ENCODE results near the gene TNFAIP8L2. TPM values are rescaled to one million over a fixed set of nuclear protein-coding genes. Genes with fewer than 3 reads are reported as not detected.

Gene TNFAIP8L2
- total and polyA plus RNA-seq, 2 donors: 30.0 to 32.8 TPM

DNA sequence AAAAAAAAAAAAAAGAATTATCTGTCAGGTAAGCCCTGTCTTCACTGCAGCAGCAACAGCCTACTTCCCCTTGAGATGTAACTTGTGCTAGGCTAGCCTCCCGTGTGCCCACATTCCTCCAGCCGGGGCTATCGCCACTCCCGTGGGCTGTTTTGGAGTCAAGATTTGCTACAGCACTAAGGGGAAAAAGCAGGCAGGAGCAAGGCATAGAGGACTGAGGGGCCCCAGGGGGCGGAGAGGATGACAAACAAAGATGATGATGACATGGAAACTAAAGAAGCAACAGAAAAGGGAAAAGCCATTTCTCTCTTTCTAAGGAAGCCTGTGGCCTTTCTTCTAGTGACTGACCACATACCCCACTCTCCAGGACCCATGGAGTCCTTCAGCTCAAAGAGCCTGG, 1.9 kb downstream of the TNFAIP8L2 start:
- H3K36me3 ChIP-seq (ENCODE audit: control insufficient read depth in 2 of 2, insufficient read depth in 2 of 2, low read length in 1 of 2): peaks cover 21 to 38% of the 10 kb centered on the region in 2 donors

DNA sequence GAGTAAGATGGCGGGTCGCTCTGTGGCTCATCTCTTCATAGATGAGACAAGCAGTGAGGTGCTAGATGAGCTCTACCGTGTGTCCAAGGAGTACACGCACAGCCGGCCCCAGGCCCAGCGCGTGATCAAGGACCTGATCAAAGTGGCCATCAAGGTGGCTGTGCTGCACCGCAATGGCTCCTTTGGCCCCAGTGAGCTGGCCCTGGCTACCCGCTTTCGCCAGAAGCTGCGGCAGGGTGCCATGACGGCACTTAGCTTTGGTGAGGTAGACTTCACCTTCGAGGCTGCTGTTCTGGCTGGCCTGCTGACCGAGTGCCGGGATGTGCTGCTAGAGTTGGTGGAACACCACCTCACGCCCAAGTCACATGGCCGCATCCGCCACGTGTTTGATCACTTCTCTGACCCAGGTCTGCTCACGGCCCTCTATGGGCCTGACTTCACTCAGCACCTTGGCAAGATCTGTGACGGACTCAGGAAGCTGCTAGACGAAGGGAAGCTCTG, 2.4 kb downstream of the TNFAIP8L2 start:
- DNase-seq (ENCODE audit: low read depth in 6 of 9, low spot score in 9 of 9): no peak

More for the DNA sequence above, 1.9 kb downstream of the TNFAIP8L2 start:
- H3K9me3 ChIP-seq (ENCODE audit: control insufficient read depth in 2 of 2, insufficient read depth in 1 of 2, low read length in 1 of 2): no peaks in the 10 kb centered on the region
- 51% methylated on average over 5 of the region's 5 CpGs for WGBS
- H3K27me3 ChIP-seq (ENCODE audit: control insufficient read depth in 2 of 2, insufficient read depth in 1 of 2, low read length in 1 of 2): no peaks in the 10 kb centered on the region
- peak overlapping the region; percentile 19 to 23 for H3K4me3 ChIP-seq (ENCODE audit: low read length in 2 of 2)
- peaks cover 19 to 46% of the 10 kb centered on the region in 2 donors for H3K4me1 ChIP-seq (ENCODE audit: control insufficient read depth in 2 of 2, insufficient read depth in 2 of 2, low read length in 2 of 2)
- peak in 1 of 9 donors; percentile 52 for DNase-seq (ENCODE audit: low read depth in 6 of 9, low spot score in 9 of 9)
- H3K27ac ChIP-seq (ENCODE audit: low read depth in 1 of 2, low read length in 1 of 2): peak overlapping the region; percentile 58 to 78

DNA sequence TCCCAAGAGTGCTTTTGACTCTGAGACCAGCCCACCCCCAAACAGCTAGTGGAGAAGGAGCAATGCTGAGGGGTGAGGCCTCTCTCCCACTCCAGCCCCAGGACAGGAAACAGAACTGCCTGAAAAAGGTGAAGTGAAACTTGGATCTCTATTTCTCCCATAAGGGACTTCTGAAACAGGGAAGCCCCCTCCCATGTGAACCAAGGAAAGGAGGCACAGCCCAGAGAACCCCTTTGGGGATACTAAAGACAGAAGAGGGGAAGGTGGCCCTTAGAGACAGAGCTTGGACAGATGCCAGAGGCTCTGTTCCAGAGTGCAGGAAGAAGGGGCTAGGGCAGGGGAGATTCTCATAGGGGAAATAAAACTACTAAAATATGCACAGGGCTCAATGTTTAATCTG, 2.9 kb downstream of the TNFAIP8L2 start:
- Histone ChIP-seq H3K27ac (ENCODE audit: low read depth in 1 of 2, low read length in 1 of 2) (peak overlapping the region; percentile 15 to 78), H3K36me3 (ENCODE audit: control insufficient read depth in 2 of 2, insufficient read depth in 2 of 2, low read length in 1 of 2) (peaks cover 21 to 44% of the 10 kb centered on the region in 2 donors), H3K4me1 (ENCODE audit: control insufficient read depth in 2 of 2, insufficient read depth in 2 of 2, low read length in 2 of 2) (peaks cover 19 to 50% of the 10 kb centered on the region in 2 donors), H3K27me3 (ENCODE audit: control insufficient read depth in 2 of 2, insufficient read depth in 1 of 2, low read length in 1 of 2) (no peaks in the 10 kb centered on the region), H3K9me3 (ENCODE audit: control insufficient read depth in 2 of 2, insufficient read depth in 1 of 2, low read length in 1 of 2) (no peaks in the 10 kb centered on the region), H3K4me3 (ENCODE audit: low read length in 2 of 2) (no peak overlapping the region)
- no peak for DNase-seq (ENCODE audit: low read depth in 6 of 9, low spot score in 9 of 9)

More for the DNA sequence above, 2.4 kb downstream of the TNFAIP8L2 start:
- peak overlapping the region in 1 of 2 donors; percentile 19 for H3K4me3 ChIP-seq (ENCODE audit: low read length in 2 of 2)
- H3K9me3 ChIP-seq (ENCODE audit: control insufficient read depth in 2 of 2, insufficient read depth in 1 of 2, low read length in 1 of 2): no peaks in the 10 kb centered on the region
- H3K27ac ChIP-seq (ENCODE audit: low read depth in 1 of 2, low read length in 1 of 2): peak overlapping the region; percentile 58 to 78
- H3K36me3 ChIP-seq (ENCODE audit: control insufficient read depth in 2 of 2, insufficient read depth in 2 of 2, low read length in 1 of 2): peaks cover 21 to 38% of the 10 kb centered on the region in 2 donors
- WGBS: 95% methylated on average over 22 of the region's 22 CpGs
- H3K4me1 ChIP-seq (ENCODE audit: control insufficient read depth in 2 of 2, insufficient read depth in 2 of 2, low read length in 2 of 2): peaks cover 19 to 46% of the 10 kb centered on the region in 2 donors
- H3K27me3 ChIP-seq (ENCODE audit: control insufficient read depth in 2 of 2, insufficient read depth in 1 of 2, low read length in 1 of 2): no peaks in the 10 kb centered on the region

DNA sequence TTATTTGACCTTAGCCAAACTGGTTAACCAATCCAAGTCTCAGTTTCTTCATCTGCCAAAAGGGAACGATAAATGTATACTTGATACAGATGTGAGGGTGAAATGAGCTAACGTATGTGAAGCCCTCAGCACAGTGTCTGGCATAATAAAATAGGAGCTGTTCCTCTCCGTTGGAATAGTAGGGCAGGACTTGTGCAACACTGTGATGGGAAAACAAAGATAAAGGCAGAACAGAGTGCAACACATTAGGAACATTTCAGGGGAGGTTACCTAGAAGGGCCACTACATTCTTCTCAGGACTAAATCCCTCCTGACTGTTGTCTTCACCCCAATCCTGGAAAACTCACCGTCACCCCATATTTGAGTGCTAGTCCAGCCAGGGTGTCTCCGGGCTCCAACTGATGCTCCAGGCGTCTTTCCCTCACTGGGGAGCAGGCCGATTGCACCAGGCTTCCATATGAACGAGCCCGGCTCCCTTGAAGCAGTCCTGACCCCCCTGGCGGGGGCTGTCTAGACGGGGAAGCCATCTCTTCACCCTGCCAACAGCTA, 8.4 kb downstream of the TNFAIP8L2 start:
- WGBS: 81% methylated on average over 11 of the region's 11 CpGs
- no peak for DNase-seq (ENCODE audit: low read depth in 6 of 9, low spot score in 9 of 9)
- H3K9me3 ChIP-seq (ENCODE audit: control insufficient read depth in 2 of 2, insufficient read depth in 1 of 2, low read length in 1 of 2): peaks cover 0 to 7% of the 10 kb centered on the region in 2 donors
- no peaks in the 10 kb centered on the region for H3K27me3 ChIP-seq (ENCODE audit: control insufficient read depth in 2 of 2, insufficient read depth in 1 of 2, low read length in 1 of 2)
- peak overlapping the region; percentile 64 to 94 for H3K4me3 ChIP-seq (ENCODE audit: low read length in 2 of 2)
- peaks cover 31 to 44% of the 10 kb centered on the region in 2 donors for H3K36me3 ChIP-seq (ENCODE audit: control insufficient read depth in 2 of 2, insufficient read depth in 2 of 2, low read length in 1 of 2)
- H3K4me1 ChIP-seq (ENCODE audit: control insufficient read depth in 2 of 2, insufficient read depth in 2 of 2, low read length in 2 of 2): peaks cover 17 to 31% of the 10 kb centered on the region in 2 donors
- H3K27ac ChIP-seq (ENCODE audit: low read depth in 1 of 2, low read length in 1 of 2): peak overlapping the region in 1 of 2 donors; percentile 81

DNA sequence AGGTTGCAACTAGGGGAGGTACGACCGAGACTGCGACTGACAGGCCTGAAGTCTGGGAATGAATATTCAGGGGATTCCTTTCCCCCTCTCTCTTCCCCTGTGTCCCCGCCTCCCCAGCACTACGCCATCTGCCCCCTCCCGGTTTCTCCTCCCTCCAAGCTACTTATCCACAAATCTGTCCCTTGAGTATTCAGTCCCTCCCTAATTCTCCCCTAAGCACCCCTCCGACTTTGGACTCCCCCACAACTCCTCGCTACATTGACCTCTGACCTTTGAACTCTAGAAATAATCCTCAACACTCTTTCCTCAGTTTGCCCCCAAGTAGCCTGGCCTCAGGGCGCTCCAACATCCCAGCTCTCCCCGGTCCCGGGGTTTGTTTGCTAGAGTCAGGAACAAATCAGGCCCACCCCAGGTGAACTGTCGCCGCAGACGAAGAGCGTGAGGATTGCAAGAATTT, 8.9 kb downstream of the TNFAIP8L2 start:
- H3K27me3 ChIP-seq (ENCODE audit: control insufficient read depth in 2 of 2, insufficient read depth in 1 of 2, low read length in 1 of 2): no peaks in the 10 kb centered on the region
- H3K4me1 ChIP-seq (ENCODE audit: control insufficient read depth in 2 of 2, insufficient read depth in 2 of 2, low read length in 2 of 2): peaks cover 14 to 27% of the 10 kb centered on the region in 2 donors
- no peak for DNase-seq (ENCODE audit: low read depth in 6 of 9, low spot score in 9 of 9)
- peaks cover 35 to 44% of the 10 kb centered on the region in 2 donors for H3K36me3 ChIP-seq (ENCODE audit: control insufficient read depth in 2 of 2, insufficient read depth in 2 of 2, low read length in 1 of 2)
- H3K9me3 ChIP-seq (ENCODE audit: control insufficient read depth in 2 of 2, insufficient read depth in 1 of 2, low read length in 1 of 2): peaks cover 0 to 7% of the 10 kb centered on the region in 2 donors
- WGBS: 40% methylated on average over 15 of the region's 15 CpGs
- H3K4me3 ChIP-seq (ENCODE audit: low read length in 2 of 2): peak overlapping the region; percentile 64 to 94
- peak overlapping the region; percentile 6 to 81 for H3K27ac ChIP-seq (ENCODE audit: low read depth in 1 of 2, low read length in 1 of 2)

DNA sequence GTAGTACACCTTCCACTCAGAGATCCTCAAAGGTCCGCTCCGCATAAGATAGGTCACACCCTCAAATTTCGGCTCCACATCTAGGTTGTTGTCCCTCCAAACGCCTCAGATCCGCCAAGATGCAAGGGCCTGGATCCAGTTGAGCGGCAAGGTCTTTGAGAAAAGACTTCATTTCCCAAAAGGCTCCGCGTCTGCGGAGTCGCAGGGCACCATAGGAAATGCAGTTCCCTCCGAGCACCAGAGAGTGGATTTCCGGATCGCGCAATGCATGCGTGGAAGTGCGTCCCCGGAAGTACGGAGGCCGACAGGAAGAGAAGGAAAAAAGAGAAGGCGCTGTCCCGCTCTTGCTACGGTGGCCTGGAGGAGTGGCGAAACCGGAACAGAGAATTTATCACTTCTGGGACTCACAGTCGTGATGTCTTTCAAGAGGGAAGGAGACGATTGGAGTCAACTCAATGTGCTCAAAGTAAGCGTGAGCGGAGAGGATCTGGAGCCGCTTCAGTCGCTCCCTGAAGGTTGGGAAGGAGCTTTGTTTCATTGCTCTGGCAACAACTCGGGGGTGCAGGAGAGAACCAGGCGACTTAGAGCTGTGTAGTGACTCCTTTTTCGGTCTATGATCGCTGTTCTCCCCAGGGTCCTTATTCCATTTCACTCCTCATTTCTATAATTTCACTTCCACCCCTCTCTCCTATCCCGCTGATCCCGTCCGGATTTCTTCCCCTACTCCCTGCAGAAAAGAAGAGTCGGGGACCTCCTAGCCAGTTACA, 9.5 kb downstream of the TNFAIP8L2 start, which contains the start of the genes LYSMD1 and SCNM1:
Gene LYSMD1, minus strand, starts transcription at position 165 of the 767 bp plus-strand sequence. CDS start 644 bp downstream, outside the sequence.
Gene SCNM1, plus strand, starts transcription at position 407 of the 767 bp plus-strand sequence. Its CDS starts 9 bp downstream, at position 416.
- Histone ChIP-seq H3K27ac (ENCODE audit: low read depth in 1 of 2, low read length in 1 of 2) (peak within 1 kb of the TSS; percentile 81 to 85), H3K4me3 (ENCODE audit: low read length in 2 of 2) (peak within 1 kb of the TSS; percentile 64 to 94), H3K9me3 (ENCODE audit: control insufficient read depth in 2 of 2, insufficient read depth in 1 of 2, low read length in 1 of 2) (peaks cover 0 to 7% of the 10 kb centered on the region in 2 donors), H3K36me3 (ENCODE audit: control insufficient read depth in 2 of 2, insufficient read depth in 2 of 2, low read length in 1 of 2) (peaks cover 36 to 44% of the 10 kb centered on the region in 2 donors), H3K4me1 (ENCODE audit: control insufficient read depth in 2 of 2, insufficient read depth in 2 of 2, low read length in 2 of 2) (peaks cover 14 to 27% of the 10 kb centered on the region in 2 donors), H3K27me3 (ENCODE audit: control insufficient read depth in 2 of 2, insufficient read depth in 1 of 2, low read length in 1 of 2) (no peaks in the 10 kb centered on the region)
- under 1% methylated on average over 38 of the region's 38 CpGs for whole genome bisulfite sequencing
- peak; percentile 96 to 100 (median 98) for DNase-seq (ENCODE audit: low read depth in 6 of 9, low spot score in 9 of 9)

DNA sequence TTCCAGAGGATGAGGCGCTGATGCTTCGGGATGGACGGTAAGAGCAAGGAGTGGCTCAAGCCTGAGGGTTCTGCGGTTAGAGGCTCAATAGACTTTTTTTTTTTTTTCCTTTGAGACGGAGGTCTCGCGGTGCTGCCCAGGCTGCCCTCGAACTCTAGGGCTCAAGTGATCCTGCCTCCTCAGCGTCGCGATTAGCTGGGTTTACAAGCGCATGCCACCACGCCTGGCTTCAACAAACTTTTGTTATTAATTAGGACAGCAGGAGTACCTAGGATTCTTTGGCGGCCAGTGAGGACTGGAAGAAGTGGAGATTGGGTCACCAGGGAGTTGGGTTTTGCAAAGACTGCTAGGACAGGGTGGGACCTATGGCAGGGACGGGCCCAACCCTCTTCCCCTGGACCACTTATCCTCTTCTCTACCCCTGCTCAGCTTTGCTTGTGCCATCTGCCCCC, 10.1 kb downstream of the TNFAIP8L2 start:
- peak overlapping the region; percentile 64 to 94 for H3K4me3 ChIP-seq (ENCODE audit: low read length in 2 of 2)
- WGBS: 7% methylated on average over 15 of the region's 15 CpGs
- peaks cover 14 to 27% of the 10 kb centered on the region in 2 donors for H3K4me1 ChIP-seq (ENCODE audit: control insufficient read depth in 2 of 2, insufficient read depth in 2 of 2, low read length in 2 of 2)
- H3K36me3 ChIP-seq (ENCODE audit: control insufficient read depth in 2 of 2, insufficient read depth in 2 of 2, low read length in 1 of 2): peaks cover 37 to 45% of the 10 kb centered on the region in 2 donors
- no peak for DNase-seq (ENCODE audit: low read depth in 6 of 9, low spot score in 9 of 9)
- H3K27me3 ChIP-seq (ENCODE audit: control insufficient read depth in 2 of 2, insufficient read depth in 1 of 2, low read length in 1 of 2): no peaks in the 10 kb centered on the region
- H3K9me3 ChIP-seq (ENCODE audit: control insufficient read depth in 2 of 2, insufficient read depth in 1 of 2, low read length in 1 of 2): peaks cover 0 to 7% of the 10 kb centered on the region in 2 donors
- peak overlapping the region; percentile 77 to 85 for H3K27ac ChIP-seq (ENCODE audit: low read depth in 1 of 2, low read length in 1 of 2)

DNA sequence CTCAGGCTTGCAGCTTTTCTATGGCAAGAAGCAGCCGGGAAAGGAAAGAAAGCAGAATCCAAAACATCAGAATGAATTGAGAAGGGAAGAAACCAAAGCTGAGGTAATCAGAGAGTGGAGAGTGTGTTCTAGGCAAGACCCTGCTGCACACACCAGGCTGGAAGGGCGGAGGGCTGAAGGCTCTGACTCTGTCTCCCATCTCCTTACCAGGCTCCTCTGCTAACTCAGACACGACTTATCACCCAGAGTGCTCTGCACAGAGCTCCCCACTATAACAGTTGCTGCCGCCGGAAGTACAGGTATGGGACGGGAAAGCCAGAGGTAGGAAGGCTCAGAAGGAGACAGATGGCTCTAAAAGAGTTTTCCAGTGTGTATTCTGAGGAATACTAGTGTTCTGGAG, 10.7 kb downstream of the TNFAIP8L2 start:
- no peak for DNase-seq (ENCODE audit: low read depth in 6 of 9, low spot score in 9 of 9)
- H3K4me1 ChIP-seq (ENCODE audit: control insufficient read depth in 2 of 2, insufficient read depth in 2 of 2, low read length in 2 of 2): peaks cover 14 to 27% of the 10 kb centered on the region in 2 donors
- H3K9me3 ChIP-seq (ENCODE audit: control insufficient read depth in 2 of 2, insufficient read depth in 1 of 2, low read length in 1 of 2): peaks cover 0 to 7% of the 10 kb centered on the region in 2 donors
- peaks cover 37 to 42% of the 10 kb centered on the region in 2 donors for H3K36me3 ChIP-seq (ENCODE audit: control insufficient read depth in 2 of 2, insufficient read depth in 2 of 2, low read length in 1 of 2)
- 94% methylated on average over 6 of the region's 6 CpGs for WGBS
- H3K27me3 ChIP-seq (ENCODE audit: control insufficient read depth in 2 of 2, insufficient read depth in 1 of 2, low read length in 1 of 2): no peaks in the 10 kb centered on the region
- H3K27ac ChIP-seq (ENCODE audit: low read depth in 1 of 2, low read length in 1 of 2): no peak overlapping the region
- H3K4me3 ChIP-seq (ENCODE audit: low read length in 2 of 2): peak overlapping the region in 1 of 2 donors; percentile 64

Measured in thymus (tissue), 11 donors.